IPS-15b (cell line): ENCODE measurements around the gene ACOT9.
"Not testable (repeated sequence)": the region's sequence is repeated elsewhere in the genome, so short reads cannot be mapped to it uniquely, and the experiment has no call there.

Source experiments
- H3K27me3 ChIP-seq: one replicate; pipeline ENCODE4 v1.6.1; 2013; ENCODE audit warnings: low read length; ENCODE audit not compliant: control insufficient read depth, insufficient read depth
- H3K36me3 ChIP-seq: one replicate; pipeline ENCODE4 v1.6.1; 2013; ENCODE audit warnings: low read length; ENCODE audit not compliant: control insufficient read depth, insufficient read depth
- H3K4me1 ChIP-seq: one replicate; pipeline ENCODE4 v1.6.1; 2013; ENCODE audit warnings: mild to moderate bottlenecking, low read length; ENCODE audit not compliant: control insufficient read depth, insufficient read depth
- H3K4me3 ChIP-seq: one replicate; pipeline ENCODE4 v1.5.1; 2013; ENCODE audit warnings: low read depth, low read length
- H3K9ac ChIP-seq: one replicate; pipeline ENCODE4 v1.6.1; 2013; ENCODE audit warnings: low read depth, mild to moderate bottlenecking, low read length
- H3K9me3 ChIP-seq: one replicate; pipeline ENCODE4 v1.6.1; 2013; ENCODE audit warnings: mild to moderate bottlenecking, low read length; ENCODE audit not compliant: control insufficient read depth, insufficient read depth

Gene ACOT9

DNA sequence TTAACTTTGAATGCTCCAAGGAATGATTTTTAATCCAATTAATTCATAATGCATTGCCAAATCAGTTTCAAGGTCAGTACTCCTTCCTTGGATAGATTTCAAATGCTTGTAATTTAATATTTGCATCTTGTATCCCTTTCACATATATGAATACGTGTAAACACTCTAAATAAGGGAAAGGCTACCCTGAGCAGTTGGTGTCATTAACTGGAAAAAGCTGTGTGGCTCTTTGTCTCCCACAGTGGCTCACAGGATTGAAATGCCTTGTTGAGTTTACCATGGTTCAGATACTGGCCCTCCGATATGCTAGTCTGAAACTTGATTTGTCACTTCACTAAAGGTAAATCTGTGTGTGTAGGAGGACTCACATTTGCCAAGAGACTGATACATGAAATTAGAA lies 16.7 kb upstream of the ACOT9 start:
- Histone ChIP-seq H3K27me3 (no peaks in the 10 kb centered on the region), H3K4me1 (peaks cover 8% of the 10 kb centered on the region), H3K9me3 (no peaks in the 10 kb centered on the region), H3K9ac (no peak overlapping the region), H3K4me3 (no peak overlapping the region), H3K36me3 (no peaks in the 10 kb centered on the region)

- no peaks in the 10 kb centered on the region for H3K27me3 ChIP-seq
- no peaks in the 10 kb centered on the region for H3K4me1 ChIP-seq
- no peak overlapping the region for H3K4me3 ChIP-seq
- no peak overlapping the region for H3K9ac ChIP-seq
- no peaks in the 10 kb centered on the region for H3K9me3 ChIP-seq
- H3K36me3 ChIP-seq: no peaks in the 10 kb centered on the region
Measured at GRCh38 chrX:23756165-23756564, 13.1 kb upstream of the ACOT9 start.

GRCh38 chrX:23754664-23755063 lies 11.6 kb upstream of the ACOT9 start:
- H3K27me3 ChIP-seq: no peaks in the 10 kb centered on the region
- no peaks in the 10 kb centered on the region for H3K4me1 ChIP-seq
- H3K36me3 ChIP-seq: no peaks in the 10 kb centered on the region
- no peak overlapping the region for H3K9ac ChIP-seq
- no peaks in the 10 kb centered on the region for H3K9me3 ChIP-seq
- no peak overlapping the region for H3K4me3 ChIP-seq

DNA sequence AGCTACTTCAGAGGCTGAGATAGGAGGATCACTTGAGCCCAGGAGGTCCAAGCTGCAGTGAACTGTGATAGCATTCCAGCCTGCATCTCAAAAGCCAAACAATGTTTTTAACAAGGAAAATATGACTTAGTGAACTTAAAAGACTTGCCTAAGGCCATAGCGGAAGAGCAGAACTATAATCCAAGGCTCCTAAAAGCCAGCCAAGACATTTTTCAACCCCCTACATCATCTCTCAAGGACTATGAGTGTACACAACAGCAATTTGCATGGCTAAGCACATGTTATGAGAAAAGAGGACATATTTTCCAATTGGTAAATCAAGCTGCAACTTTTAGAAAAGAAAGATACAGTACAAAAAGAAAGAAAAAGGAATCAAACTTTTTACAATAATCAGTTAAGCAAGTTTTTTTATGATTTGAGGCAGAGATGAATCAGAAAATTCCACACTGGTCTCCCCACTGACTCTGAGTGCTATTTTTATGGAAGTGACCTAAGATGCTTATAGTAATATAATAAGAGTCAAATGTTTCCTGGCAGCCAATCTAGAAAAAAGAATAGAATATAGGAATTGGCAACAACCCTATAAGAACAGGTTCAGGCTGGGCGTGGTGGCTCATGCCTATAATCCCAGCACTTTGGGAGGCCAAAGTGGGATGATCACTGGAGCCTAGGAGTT lies 9.8 kb upstream of the ACOT9 start:
- Histone ChIP-seq H3K9me3 (no peaks in the 10 kb centered on the region), H3K27me3 (no peaks in the 10 kb centered on the region), H3K9ac (no peak overlapping the region), H3K36me3 (no peaks in the 10 kb centered on the region), H3K4me3 (no peak overlapping the region), H3K4me1 (no peaks in the 10 kb centered on the region)

GRCh38 chrX:23749576-23749975 lies 6.5 kb upstream of the ACOT9 start:
- no peaks in the 10 kb centered on the region for H3K27me3 ChIP-seq
- no peak overlapping the region for H3K4me3 ChIP-seq
- H3K9ac ChIP-seq: no peak overlapping the region
- no peaks in the 10 kb centered on the region for H3K9me3 ChIP-seq
- no peaks in the 10 kb centered on the region for H3K36me3 ChIP-seq
- no peaks in the 10 kb centered on the region for H3K4me1 ChIP-seq

DNA sequence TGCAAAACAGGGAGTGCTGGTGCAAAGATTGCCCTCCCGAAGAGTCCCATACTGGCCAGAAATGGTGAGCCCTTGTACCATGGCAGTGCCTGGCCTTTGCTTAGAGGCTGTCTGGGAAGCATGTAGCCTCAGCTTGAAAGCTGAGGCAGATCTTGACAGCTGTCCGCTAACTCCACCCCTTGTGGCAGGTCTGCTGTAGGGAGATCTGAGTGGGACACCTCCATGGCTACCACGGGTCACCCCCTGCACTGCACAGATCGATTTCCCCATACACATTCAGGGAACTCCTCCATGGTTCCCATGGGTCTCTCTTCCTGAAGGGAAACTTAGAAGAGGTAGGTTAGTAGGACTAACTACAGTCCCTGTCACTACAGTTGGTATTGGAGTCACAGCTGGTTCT lies 6.1 kb upstream of the ACOT9 start:
- H3K36me3 ChIP-seq: no peaks in the 10 kb centered on the region
- H3K4me3 ChIP-seq: no peak overlapping the region
- no peak overlapping the region for H3K9ac ChIP-seq
- no peaks in the 10 kb centered on the region for H3K9me3 ChIP-seq
- H3K27me3 ChIP-seq: no peaks in the 10 kb centered on the region
- H3K4me1 ChIP-seq: no peaks in the 10 kb centered on the region

- no peak overlapping the region for H3K4me3 ChIP-seq
- no peaks in the 10 kb centered on the region for H3K27me3 ChIP-seq
Measured at GRCh38 chrX:23745786-23746185, 2.7 kb upstream of the ACOT9 start.

GRCh38 chrX:23743623-23743971 lies 521 bp upstream of the ACOT9 start:
- H3K27me3 ChIP-seq, H3K9ac ChIP-seq, H3K36me3 ChIP-seq, H3K4me1 ChIP-seq, H3K9me3 ChIP-seq: not testable (repeated sequence)
- peak overlapping the region; percentile 70 for H3K4me3 ChIP-seq

More at GRCh38 chrX:23745786-23746185, 2.7 kb upstream of the ACOT9 start:
- H3K4me1 ChIP-seq: no peaks in the 10 kb centered on the region
- no peaks in the 10 kb centered on the region for H3K9me3 ChIP-seq
- H3K9ac ChIP-seq: no peak overlapping the region
- no peaks in the 10 kb centered on the region for H3K36me3 ChIP-seq

GRCh38 chrX:23742174-23742696 lies 841 bp downstream of the ACOT9 start:
- H3K4me1 ChIP-seq: no peaks in the 10 kb centered on the region
- no peaks in the 10 kb centered on the region for H3K27me3 ChIP-seq
- peak overlapping the region; percentile 41 for H3K9ac ChIP-seq
- H3K4me3 ChIP-seq: peak overlapping the region; percentile 70
- H3K36me3 ChIP-seq: no peaks in the 10 kb centered on the region
- H3K9me3 ChIP-seq: no peaks in the 10 kb centered on the region

DNA sequence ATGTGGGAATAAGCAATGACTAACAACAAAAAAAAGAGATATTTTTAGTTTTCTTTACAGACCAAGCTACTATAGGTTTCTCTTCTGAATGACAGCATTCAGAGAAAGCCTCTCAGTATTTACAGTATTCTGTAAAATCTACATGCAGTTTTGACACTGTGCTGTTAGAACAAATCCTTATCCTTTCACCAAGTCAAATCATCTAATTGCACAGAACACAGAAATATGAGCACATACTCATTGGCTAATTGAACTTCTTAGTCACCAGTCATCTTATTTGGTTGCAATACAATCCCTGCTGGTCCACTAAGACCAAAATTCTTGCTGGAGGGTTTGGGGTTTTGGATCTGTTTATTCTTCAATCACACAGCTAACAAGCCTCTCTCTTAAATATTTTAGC lies 5.7 kb downstream of the ACOT9 start:
- H3K4me1 ChIP-seq: peaks cover 6% of the 10 kb centered on the region

DNA sequence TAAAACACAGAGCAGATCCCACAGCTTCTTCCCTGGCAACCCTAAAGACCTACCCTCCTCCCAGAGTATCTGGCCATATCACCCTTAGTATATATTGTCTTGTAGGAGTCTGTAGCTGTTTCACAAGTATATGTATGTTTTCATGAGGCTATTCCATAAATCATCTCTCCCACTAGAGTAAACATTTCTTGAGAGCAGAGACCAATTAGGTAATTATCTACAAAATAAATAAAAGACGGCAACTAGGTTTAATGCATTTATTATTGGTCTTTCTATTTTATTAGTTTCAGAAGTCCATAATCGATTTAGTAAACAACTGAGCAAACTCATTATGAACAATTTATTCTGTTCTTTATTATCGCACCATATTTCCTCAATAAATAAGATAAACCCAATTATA lies 7.0 kb downstream of the ACOT9 start:
- no peaks in the 10 kb centered on the region for H3K36me3 ChIP-seq
- no peak overlapping the region for H3K9ac ChIP-seq
- no peaks in the 10 kb centered on the region for H3K27me3 ChIP-seq
- H3K4me1 ChIP-seq: peaks cover 10% of the 10 kb centered on the region
- no peaks in the 10 kb centered on the region for H3K9me3 ChIP-seq
- no peak overlapping the region for H3K4me3 ChIP-seq

More for the DNA sequence above, 5.7 kb downstream of the ACOT9 start:
- Histone ChIP-seq H3K27me3 (no peaks in the 10 kb centered on the region), H3K4me3 (no peak overlapping the region), H3K36me3 (no peaks in the 10 kb centered on the region), H3K9me3 (no peaks in the 10 kb centered on the region), H3K9ac (no peak overlapping the region)

DNA sequence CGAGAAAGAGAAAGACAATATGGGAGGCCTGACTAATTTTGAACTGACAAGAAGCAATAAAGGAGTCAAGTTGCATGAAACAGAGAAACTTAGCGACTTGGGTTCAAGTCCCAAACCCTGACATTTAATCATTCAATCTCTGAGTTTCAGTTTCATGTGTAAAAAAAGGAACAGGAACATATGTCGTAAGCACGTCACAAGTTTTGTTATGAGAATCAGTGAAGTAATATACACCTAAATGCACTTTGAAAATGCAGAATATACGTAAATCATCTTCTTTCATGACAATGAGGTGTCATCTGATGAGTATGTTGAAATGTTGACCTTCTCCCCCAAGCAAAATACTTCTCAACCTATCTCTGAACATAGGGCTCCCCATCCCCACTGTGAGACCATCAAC lies 10.4 kb downstream of the ACOT9 start:
- H3K9me3 ChIP-seq: no peaks in the 10 kb centered on the region
- H3K9ac ChIP-seq: no peak overlapping the region
- H3K36me3 ChIP-seq: peaks cover 5% of the 10 kb centered on the region

More for the DNA sequence above, 10.4 kb downstream of the ACOT9 start:
- H3K27me3 ChIP-seq: no peaks in the 10 kb centered on the region
- no peak overlapping the region for H3K4me3 ChIP-seq
- peaks cover 10% of the 10 kb centered on the region for H3K4me1 ChIP-seq
